ENCODE data around the gene RPA3.

Gene RPA3

GRCh38 chr7:7707806-7708205 lies 10.6 kb downstream of the RPA3 start:
- Histone ChIP-seq H3K36me3 (replicated peaks; ENCODE audit: low read depth, low read length) (no peaks in the 10 kb centered on the region), H3K27me3 (ENCODE audit: low read depth, low read length) (peaks cover 16% of the 10 kb centered on the region), H3K4me2 (ENCODE audit: low read length) (no peak overlapping the region), H2AFZ (ENCODE audit: low read depth, low read length) (no peak overlapping the region), H3K4me1 (ENCODE audit: low read length) (peaks cover 17% of the 10 kb centered on the region), H3K4me3 (ENCODE audit: low read length) (no peak overlapping the region), H3K9me3 (ENCODE audit: insufficient read depth, low read length) (no peaks in the 10 kb centered on the region), H3K79me2 (ENCODE audit: low read length) (no peaks in the 10 kb centered on the region), H3K9ac (ENCODE audit: low read length) (no peak overlapping the region), H4K20me1 (ENCODE audit: insufficient read depth, low read length) (peaks cover 16% of the 10 kb centered on the region; the same call in 1 of the 2 replicates), H3K27ac (ENCODE audit: low read length) (no peak overlapping the region)
- TF ChIP-seq EZH2phosphoT487 (IDR thresholded peaks at IDR 0.05; ENCODE audit: low read depth) = no peak
- TF ChIP-seq CTCF (IDR thresholded peaks at IDR 0.05; ENCODE audit: low read depth, low read length) = no peak

GRCh38 chr7:7707246-7707645 lies 11.2 kb downstream of the RPA3 start:
- Histone ChIP-seq H3K4me1 (ENCODE audit: low read length) (peaks cover 17% of the 10 kb centered on the region), H2AFZ (ENCODE audit: low read depth, low read length) (no peak overlapping the region), H3K27ac (ENCODE audit: low read length) (no peak overlapping the region), H3K27me3 (ENCODE audit: low read depth, low read length) (peaks cover 16% of the 10 kb centered on the region), H3K9ac (ENCODE audit: low read length) (no peak overlapping the region), H3K9me3 (ENCODE audit: insufficient read depth, low read length) (no peaks in the 10 kb centered on the region), H3K4me2 (ENCODE audit: low read length) (no peak overlapping the region), H4K20me1 (ENCODE audit: insufficient read depth, low read length) (peaks cover 16% of the 10 kb centered on the region; the same call in 1 of the 2 replicates), H3K4me3 (ENCODE audit: low read length) (no peak overlapping the region), H3K36me3 (replicated peaks; ENCODE audit: low read depth, low read length) (no peaks in the 10 kb centered on the region), H3K79me2 (ENCODE audit: low read length) (no peaks in the 10 kb centered on the region)
- TF ChIP-seq EZH2phosphoT487 (IDR thresholded peaks at IDR 0.05; ENCODE audit: low read depth) (no peak), CTCF (IDR thresholded peaks at IDR 0.05; ENCODE audit: low read depth, low read length) (no peak)

- no peak for TF ChIP-seq EZH2phosphoT487 (IDR thresholded peaks at IDR 0.05; ENCODE audit: low read depth)
- no peak for TF ChIP-seq CTCF (IDR thresholded peaks at IDR 0.05; ENCODE audit: low read depth, low read length)
- Histone ChIP-seq H3K9ac (ENCODE audit: low read length) (no peak overlapping the region), H4K20me1 (ENCODE audit: insufficient read depth, low read length) (peaks cover 16% of the 10 kb centered on the region; the same call in 1 of the 2 replicates), H2AFZ (ENCODE audit: low read depth, low read length) (no peak overlapping the region), H3K27me3 (ENCODE audit: low read depth, low read length) (peaks cover 16% of the 10 kb centered on the region), H3K27ac (ENCODE audit: low read length) (no peak overlapping the region), H3K4me1 (ENCODE audit: low read length) (peaks cover 21% of the 10 kb centered on the region), H3K36me3 (replicated peaks; ENCODE audit: low read depth, low read length) (no peaks in the 10 kb centered on the region), H3K4me2 (ENCODE audit: low read length) (peak overlapping the region; percentile 77), H3K79me2 (ENCODE audit: low read length) (no peaks in the 10 kb centered on the region), H3K4me3 (ENCODE audit: low read length) (peak overlapping the region; percentile 29; the same call in 1 of the 2 replicates), H3K9me3 (ENCODE audit: insufficient read depth, low read length) (no peaks in the 10 kb centered on the region)
These were observed 11.7 kb downstream of the RPA3 start for GRCh38 chr7:7706556-7707172.

- TF ChIP-seq EZH2phosphoT487 (IDR thresholded peaks at IDR 0.05; ENCODE audit: low read depth) (no peak), CTCF (IDR thresholded peaks at IDR 0.05; ENCODE audit: low read depth, low read length) (no peak)
These were observed 12.3 kb downstream of the RPA3 start for GRCh38 chr7:7706101-7706511.

More at GRCh38 chr7:7706101-7706511, 12.3 kb downstream of the RPA3 start:
- no peaks in the 10 kb centered on the region for H3K9me3 ChIP-seq (ENCODE audit: insufficient read depth, low read length)
- H3K4me2 ChIP-seq (ENCODE audit: low read length) = peak overlapping the region; percentile 77
- peak overlapping the region; percentile 29; the same call in 1 of the 2 replicates for H3K4me3 ChIP-seq (ENCODE audit: low read length)
- no peak overlapping the region for H2AFZ ChIP-seq (ENCODE audit: low read depth, low read length)
- no peaks in the 10 kb centered on the region for H3K36me3 ChIP-seq (replicated peaks; ENCODE audit: low read depth, low read length)
- no peak overlapping the region for H3K27ac ChIP-seq (ENCODE audit: low read length)
- H4K20me1 ChIP-seq (ENCODE audit: insufficient read depth, low read length) = peaks cover 16% of the 10 kb centered on the region; the same call in 1 of the 2 replicates
- H3K79me2 ChIP-seq (ENCODE audit: low read length) = no peaks in the 10 kb centered on the region
- H3K27me3 ChIP-seq (ENCODE audit: low read depth, low read length) = peaks cover 16% of the 10 kb centered on the region
- no peak overlapping the region for H3K9ac ChIP-seq (ENCODE audit: low read length)
- peaks cover 25% of the 10 kb centered on the region for H3K4me1 ChIP-seq (ENCODE audit: low read length)

Measured in OCI-LY3 (cell line).